Body of pancreas (tissue), 4 donors: Measurements from ENCODE around the gene RASGRP2. TPM values are rescaled to one million over a fixed set of nuclear protein-coding genes. Genes with fewer than 3 reads are reported as not detected.

Experiments
- ATAC-seq: fragments of 150-250 bp; one replicate; pipeline ENCODE4 v1.9.1; 2016
- DNase-seq, 4 donors: peaks; one replicate each; pipeline ENCODE4 v3.0.0-alpha.2; 2019
- H3K27ac ChIP-seq, 4 donors: fragments of 200-600 bp; sonication (generic); 1 replicate in 3 of 4; 2 replicates in 1 of 4; pipeline versions ENCODE4 v1.5.1 to v1.6.1; 2016 to 2019; ENCODE audit warnings: mild to moderate bottlenecking in 1 of 4, mixed read lengths in 1 of 4, moderate library complexity in 1 of 4
- H3K27me3 ChIP-seq, 2 donors: fragments of 200-600 bp; sonication (generic); one replicate each; pipeline ENCODE4 v1.6.0; 2016; ENCODE audit warnings: mild to moderate bottlenecking in 1 of 2
- H3K36me3 ChIP-seq, 2 donors: fragments of 200-600 bp; sonication (generic); replicated peaks in 1 of 2; 2 replicates each; pipeline ENCODE4 v1.5.1; 2016; ENCODE audit warnings: low read depth in 2 of 2; ENCODE audit not compliant: insufficient read depth in 1 of 2
- H3K4me1 ChIP-seq: fragments of 200-600 bp; sonication (generic); one replicate; pipeline ENCODE4 v1.6.0; 2016
- H3K4me3 ChIP-seq, 2 donors: fragments of 200-600 bp; sonication (generic); 1 replicate in 1 of 2; 2 replicates in 1 of 2; pipeline ENCODE4 v1.5.1; 2016 to 2019
- H3K9me3 ChIP-seq, 3 donors: fragments of 200-600 bp; sonication (generic); 1 replicate in 2 of 3; 2 replicates in 1 of 3; pipeline ENCODE4 v1.5.1; 2016
- POLR2A ChIP-seq, 3 donors: fragments of 450-650 bp; IDR thresholded peaks; one replicate each; pipeline ENCODE4 v1.6.1; 2016; ENCODE audit warnings: antibody characterized with exemption in 3 of 3, mild to moderate bottlenecking in 2 of 3
- WGBS, 2 donors: methylation state at CpG; one replicate each; pipeline ENCODE4 v1.1.5; 2017; 5-methylcytosine and 5-hydroxymethylcytosine counted together
- intact Hi-C: fragments of 100-400 bp; cut with DNase I; formaldehyde crosslinking; loops from one replicate; pipeline ENCODE4 v1.15.1; 2023
- total RNA-seq, 2 donors: library from RNA; depleted of rRNA; stranded (reverse); fragments of >200 nt; gene quantifications; one replicate each; pipeline ENCODE4 v1.1.0, GENCODE V29; 2016
- TF ChIP-seq, protein P1 (sequence below), 7 experiments: fragments of 450-650 bp in 4 of 7; fragments of 200-600 bp in 3 of 7; sonication (generic) in 3 of 7; IDR thresholded peaks; one replicate each; pipeline ENCODE4 v1.5.1; 2016 to 2019; ENCODE audit warnings: antibody characterized with exemption in 7 of 7

RASGRP2 gene
- total RNA-seq, 2 donors from 2014 or later, result 4.6 to 17.9 TPM

- no peaks in the 10 kb centered on the region for H3K27me3 ChIP-seq
- DNase-seq, result no peak
- WGBS, 2 donors, result 81% methylated on average over 18 of the region's 19 CpGs; no CpG with 5 or more reads in 1 of the 2 donors
- H3K36me3 ChIP-seq, result no peaks in the 10 kb centered on the region
- no peak overlapping the region for H3K4me3 ChIP-seq
- H3K9me3 ChIP-seq, result no peaks in the 10 kb centered on the region
- no peaks in the 10 kb centered on the region for H3K4me1 ChIP-seq
- ATAC-seq, result no peak
- no peak for TF ChIP-seq POLR2A (IDR thresholded peaks at IDR 0.05)
- TF ChIP-seq, protein P1, sequence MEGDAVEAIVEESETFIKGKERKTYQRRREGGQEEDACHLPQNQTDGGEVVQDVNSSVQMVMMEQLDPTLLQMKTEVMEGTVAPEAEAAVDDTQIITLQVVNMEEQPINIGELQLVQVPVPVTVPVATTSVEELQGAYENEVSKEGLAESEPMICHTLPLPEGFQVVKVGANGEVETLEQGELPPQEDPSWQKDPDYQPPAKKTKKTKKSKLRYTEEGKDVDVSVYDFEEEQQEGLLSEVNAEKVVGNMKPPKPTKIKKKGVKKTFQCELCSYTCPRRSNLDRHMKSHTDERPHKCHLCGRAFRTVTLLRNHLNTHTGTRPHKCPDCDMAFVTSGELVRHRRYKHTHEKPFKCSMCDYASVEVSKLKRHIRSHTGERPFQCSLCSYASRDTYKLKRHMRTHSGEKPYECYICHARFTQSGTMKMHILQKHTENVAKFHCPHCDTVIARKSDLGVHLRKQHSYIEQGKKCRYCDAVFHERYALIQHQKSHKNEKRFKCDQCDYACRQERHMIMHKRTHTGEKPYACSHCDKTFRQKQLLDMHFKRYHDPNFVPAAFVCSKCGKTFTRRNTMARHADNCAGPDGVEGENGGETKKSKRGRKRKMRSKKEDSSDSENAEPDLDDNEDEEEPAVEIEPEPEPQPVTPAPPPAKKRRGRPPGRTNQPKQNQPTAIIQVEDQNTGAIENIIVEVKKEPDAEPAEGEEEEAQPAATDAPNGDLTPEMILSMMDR (IDR thresholded peaks at IDR 0.05), result no peak
- H3K27ac ChIP-seq, result no peak overlapping the region
- intact Hi-C loops, result no loop called here
Observed at GRCh38 chr11:64757549-64758329, 13.8 kb upstream of the RASGRP2 start.

GRCh38 chr11:64755681-64756361 lies 11.9 kb upstream of the RASGRP2 start:
- 83 to 84% methylated on average over 13 of the region's 13 CpGs for WGBS, 2 donors
- no peak overlapping the region for H3K4me3 ChIP-seq
- no peaks in the 10 kb centered on the region for H3K27me3 ChIP-seq
- DNase-seq, result peak in 1 of 4 donors; percentile 2
- no peaks in the 10 kb centered on the region for H3K36me3 ChIP-seq
- intact Hi-C loops, result no loop called here
- no peaks in the 10 kb centered on the region for H3K9me3 ChIP-seq
- H3K4me1 ChIP-seq, result no peaks in the 10 kb centered on the region
- TF ChIP-seq, protein P1 (IDR thresholded peaks at IDR 0.05), result no peak
- TF ChIP-seq POLR2A (IDR thresholded peaks at IDR 0.05), result no peak
- no peak for ATAC-seq
- no peak overlapping the region for H3K27ac ChIP-seq

DNA sequence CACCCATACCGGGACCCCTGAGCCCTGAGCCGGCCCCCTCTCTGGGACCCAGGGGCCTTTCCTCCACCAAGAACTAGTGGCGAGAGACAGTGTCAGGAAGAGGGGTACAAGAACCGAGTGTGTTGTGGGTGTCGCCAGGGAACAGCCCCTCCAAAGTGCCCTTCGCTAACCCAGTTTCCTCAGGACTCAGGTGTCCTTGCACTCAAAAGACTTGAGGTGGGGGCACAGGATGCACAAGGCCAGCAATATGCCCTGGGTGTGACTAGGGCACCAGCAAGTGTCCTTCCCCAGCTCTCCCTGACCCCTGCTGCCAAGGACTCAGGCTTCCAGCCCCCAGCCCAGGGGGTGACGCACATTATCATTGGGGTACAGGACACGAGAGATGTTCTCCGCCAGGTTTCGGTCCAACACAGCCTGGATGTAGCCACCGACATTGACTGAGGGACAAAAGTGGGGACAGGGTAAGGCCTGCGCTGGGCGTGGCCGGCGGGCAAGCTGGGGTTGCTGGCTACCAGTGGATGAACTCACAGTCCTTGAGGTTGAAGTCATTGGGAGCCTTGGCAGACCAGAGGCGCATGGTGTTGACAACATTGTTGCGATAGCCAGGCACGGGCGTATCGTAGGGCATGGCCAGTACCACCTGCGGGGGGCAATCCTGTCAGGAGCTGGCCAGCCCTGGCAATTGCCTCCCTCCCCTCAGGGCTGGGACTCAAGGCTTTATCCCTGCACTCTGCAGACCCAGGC lies 11.1 kb upstream of the RASGRP2 start:
- 83 to 87% methylated on average over 12 to 21 of the region's 21 CpGs for WGBS, 2 donors
- DNase-seq (no peak), ATAC-seq (no peak)
- H3K27ac ChIP-seq, result no peak overlapping the region
- TF ChIP-seq POLR2A (IDR thresholded peaks at IDR 0.05), result no peak
- TF ChIP-seq, protein P1 (IDR thresholded peaks at IDR 0.05), result no peak
- no peaks in the 10 kb centered on the region for H3K27me3 ChIP-seq
- H3K4me1 ChIP-seq, result no peaks in the 10 kb centered on the region
- intact Hi-C loops, result no loop called here
- no peaks in the 10 kb centered on the region for H3K9me3 ChIP-seq
- no peak overlapping the region for H3K4me3 ChIP-seq
- no peaks in the 10 kb centered on the region for H3K36me3 ChIP-seq

GRCh38 chr11:64754124-64754918 lies 10.4 kb upstream of the RASGRP2 start:
- no peak for ATAC-seq
- peak in 1 of 4 donors; percentile 11 for DNase-seq
- H3K4me1 ChIP-seq, result no peaks in the 10 kb centered on the region
- no peak for TF ChIP-seq POLR2A (IDR thresholded peaks at IDR 0.05)
- TF ChIP-seq, protein P1 (IDR thresholded peaks at IDR 0.05), result no peak
- H3K27ac ChIP-seq, result no peak overlapping the region
- 87 to 91% methylated on average over 13 to 25 of the region's 26 CpGs for WGBS, 2 donors
- no peaks in the 10 kb centered on the region for H3K27me3 ChIP-seq
- no peaks in the 10 kb centered on the region for H3K36me3 ChIP-seq
- no peaks in the 10 kb centered on the region for H3K9me3 ChIP-seq
- intact Hi-C loops, result no loop called here
- H3K4me3 ChIP-seq, result no peak overlapping the region
